GM21723 (cell line): ENCODE data around the gene ELAVL1.
"Not testable (repeated sequence)": the region's sequence is repeated elsewhere in the genome, so short reads cannot be mapped to it uniquely, and the experiment has no call there.

Experiments used
- ATAC-seq: cut with Tn5 transposase; IDR thresholded peaks from one replicate; pipeline ENCODE4 v1.9.1; 2021; ENCODE audit warnings: mild to moderate bottlenecking, moderate library complexity; ENCODE audit not compliant: unreplicated experiment

Gene ELAVL1

DNA sequence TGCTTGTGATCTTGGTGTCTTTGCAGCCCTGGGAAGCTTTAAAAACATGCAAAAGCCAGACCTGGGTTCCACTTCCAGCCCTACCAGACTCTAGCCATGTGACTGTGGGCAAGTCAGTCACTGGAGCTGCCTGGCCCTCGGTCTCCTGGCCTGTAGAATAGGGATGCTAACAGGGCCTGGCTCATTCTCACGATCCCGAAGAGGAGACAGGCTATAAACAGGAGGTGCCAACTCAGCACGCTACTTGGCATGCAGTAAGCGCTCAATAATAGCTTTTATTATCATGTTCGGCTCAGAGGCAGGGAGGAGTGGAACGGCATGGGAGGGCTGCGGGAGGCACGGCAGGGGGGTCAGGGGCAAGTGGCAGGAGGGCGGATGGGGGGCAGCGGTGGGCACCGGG is 81.2 kb downstream of the ELAVL1 start:
- no peak for ATAC-seq

- no peak for ATAC-seq
These were observed 81.9 kb downstream of the ELAVL1 start for GRCh38 chr19:7923295-7924191.

- no peak for ATAC-seq
These were observed 82.6 kb downstream of the ELAVL1 start for GRCh38 chr19:7922836-7923195.

- no peak for ATAC-seq
These were observed 83.2 kb downstream of the ELAVL1 start for GRCh38 chr19:7921967-7922835.

GRCh38 chr19:7921302-7921966 is 84.0 kb downstream of the ELAVL1 start:
- ATAC-seq = no peak

GRCh38 chr19:7920519-7921301 is 84.7 kb downstream of the ELAVL1 start:
- ATAC-seq = peak; percentile 38

GRCh38 chr19:7919610-7920518 is 85.6 kb downstream of the ELAVL1 start, which contains the start of gene SNAPC2:
Gene SNAPC2 (plus strand): TSS chr19:7920338. CDS start chr19:7920367, 29 bp downstream.
- peak; percentile 55 for ATAC-seq

- no peak for ATAC-seq
These were observed 86.6 kb downstream of the ELAVL1 start for GRCh38 chr19:7918615-7919421.

DNA sequence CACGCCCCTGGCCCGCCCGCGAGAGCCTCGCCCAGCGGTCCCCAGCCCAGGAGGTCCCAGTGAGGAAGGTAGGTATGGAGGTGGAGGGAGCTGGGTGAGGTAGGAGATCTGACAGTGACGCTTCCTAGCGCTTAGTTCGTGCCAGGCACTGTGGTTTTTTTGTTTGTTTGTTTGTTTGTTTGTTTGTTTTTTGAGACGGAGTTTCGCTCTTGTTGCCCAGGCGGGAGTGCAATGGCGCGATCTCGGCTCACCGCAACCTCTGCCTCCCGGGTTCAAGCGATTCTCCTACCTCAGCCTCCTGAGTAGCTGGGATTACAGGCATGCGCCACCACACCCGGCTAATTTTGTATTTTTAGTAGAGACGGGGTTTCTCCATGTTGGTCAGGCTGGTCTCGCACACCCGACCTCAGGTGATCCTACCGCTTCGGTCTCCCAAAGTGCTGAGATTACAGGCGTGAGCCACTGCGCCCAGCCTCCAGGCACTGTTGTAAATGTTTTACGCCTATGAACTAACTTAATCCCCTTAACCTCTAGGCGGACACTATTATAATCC is 87.3 kb downstream of the ELAVL1 start:
- ATAC-seq = not testable (repeated sequence)

- no peak for ATAC-seq
These were observed 88.0 kb downstream of the ELAVL1 start for GRCh38 chr19:7917267-7918061.

- ATAC-seq = no peak
These were observed 88.5 kb downstream of the ELAVL1 start for GRCh38 chr19:7916955-7917266.

- ATAC-seq = no peak
These were observed 89.1 kb downstream of the ELAVL1 start for GRCh38 chr19:7916103-7916954.

GRCh38 chr19:7915250-7916102 is 90.0 kb downstream of the ELAVL1 start:
- ATAC-seq = no peak

- no peak for ATAC-seq
These were observed 90.8 kb downstream of the ELAVL1 start, which contains the start of gene TGFBR3L for GRCh38 chr19:7914598-7915045. Gene TGFBR3L (plus strand): TSS chr19:7914830.

DNA sequence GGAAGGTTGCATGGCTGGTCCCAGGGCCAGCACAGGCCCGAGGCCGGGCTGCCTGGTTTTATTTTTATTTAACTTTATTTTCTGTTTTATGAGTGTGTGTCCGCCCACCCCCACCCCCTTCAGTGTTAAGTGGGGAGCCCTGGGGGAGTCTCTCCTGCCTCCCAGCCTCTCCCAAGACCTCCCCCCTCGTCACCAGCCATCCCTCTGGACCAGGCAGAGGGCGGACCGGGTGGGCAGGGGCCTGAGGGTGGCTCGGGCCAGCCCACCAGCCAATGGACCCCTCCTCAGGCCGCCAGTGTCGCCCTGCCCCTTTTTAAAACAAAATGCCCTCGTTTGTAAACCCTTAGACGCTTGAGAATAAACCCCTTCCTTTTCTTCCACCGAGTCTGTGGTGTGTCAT is 91.3 kb downstream of the ELAVL1 start:
- no peak for ATAC-seq

GRCh38 chr19:7913652-7914051 is 91.8 kb downstream of the ELAVL1 start:
- no peak for ATAC-seq
